Fibroblast of pulmonary artery (primary cell): Measurements from ENCODE around the gene AKNAD1.
A peak's percentile ranks its signal among the peaks of the same experiment; 100 is the strongest.

ENCODE experiments used
- DNase-seq: peaks from one replicate; pipeline ENCODE4 v3.0.0-alpha.2; 2010; ENCODE audit warnings: low read depth
- H3K4me3 ChIP-seq: replicated peaks from 2 replicates; pipeline ENCODE4 v1.5.1; 2011; ENCODE audit warnings: low read depth, mild to moderate bottlenecking, control low read depth, low read length, moderate library complexity
- TF ChIP-seq, protein P1 (sequence below): IDR thresholded peaks from 2 replicates; pipeline ENCODE4 v1.5.1; 2011; ENCODE audit warnings: mild to moderate bottlenecking, control low read depth, low read length, inconsistent platforms; ENCODE audit errors: missing control alignments

Gene AKNAD1, protein sequence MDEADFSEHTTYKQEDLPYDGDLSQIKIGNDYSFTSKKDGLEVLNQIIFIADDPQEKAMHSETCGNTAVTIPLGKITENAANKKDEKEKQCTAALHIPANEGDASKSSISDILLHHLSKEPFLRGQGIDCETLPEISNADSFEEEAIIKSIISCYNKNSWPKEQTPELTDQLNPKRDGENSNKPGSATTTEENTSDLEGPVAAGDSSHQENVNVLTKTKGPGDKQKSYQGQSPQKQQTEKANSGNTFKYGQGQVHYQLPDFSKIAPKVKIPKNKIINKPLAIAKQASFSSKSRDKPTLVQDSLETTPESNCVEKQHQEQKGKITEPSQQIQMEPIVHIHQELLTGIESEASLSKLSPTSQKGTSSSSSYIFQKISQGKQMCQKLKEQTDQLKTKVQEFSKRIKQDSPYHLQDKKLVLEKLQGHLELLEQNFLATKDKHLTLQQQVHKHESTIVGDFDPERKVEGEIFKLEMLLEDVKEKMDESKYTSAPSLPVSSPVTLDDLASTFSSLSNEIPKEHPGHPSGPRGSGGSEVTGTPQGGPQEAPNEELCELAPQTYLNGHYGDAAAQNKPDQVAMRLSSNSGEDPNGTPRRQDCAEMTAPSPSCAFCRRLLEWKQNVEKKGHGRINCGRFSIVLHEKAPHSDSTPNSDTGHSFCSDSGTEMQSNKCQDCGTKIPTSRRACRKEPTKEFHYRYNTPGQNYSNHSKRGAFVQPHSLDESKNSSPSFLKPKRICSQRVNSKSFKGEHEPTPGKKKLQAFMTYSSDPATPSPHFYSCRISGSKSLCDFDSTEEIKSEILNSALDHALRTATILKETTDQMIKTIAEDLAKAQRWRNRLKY

DNA sequence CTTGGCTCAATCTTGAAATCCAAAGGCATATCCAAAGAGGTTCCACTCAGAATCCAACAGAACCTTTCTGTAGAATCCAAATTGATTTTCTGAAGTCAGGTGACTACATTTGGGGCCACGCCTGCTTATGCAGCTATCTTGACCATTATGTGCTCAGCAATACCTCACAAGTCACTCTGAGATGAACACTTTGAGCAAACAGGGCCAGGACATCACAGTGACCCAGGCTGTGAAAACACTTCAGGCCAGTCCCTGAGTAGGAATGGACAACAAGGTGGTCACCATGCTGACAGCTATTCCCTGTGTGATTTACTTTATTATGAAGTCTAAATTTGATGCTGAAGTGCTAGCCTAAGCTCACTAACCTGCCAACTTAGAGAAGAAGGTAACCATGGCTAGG, at the start of gene AKNAD1:
Gene AKNAD1 (minus strand): TSS at position 101 of the 400 bp plus-strand sequence. CDS start 4,430 bp downstream, outside the sequence.
- TF ChIP-seq, protein P1, sequence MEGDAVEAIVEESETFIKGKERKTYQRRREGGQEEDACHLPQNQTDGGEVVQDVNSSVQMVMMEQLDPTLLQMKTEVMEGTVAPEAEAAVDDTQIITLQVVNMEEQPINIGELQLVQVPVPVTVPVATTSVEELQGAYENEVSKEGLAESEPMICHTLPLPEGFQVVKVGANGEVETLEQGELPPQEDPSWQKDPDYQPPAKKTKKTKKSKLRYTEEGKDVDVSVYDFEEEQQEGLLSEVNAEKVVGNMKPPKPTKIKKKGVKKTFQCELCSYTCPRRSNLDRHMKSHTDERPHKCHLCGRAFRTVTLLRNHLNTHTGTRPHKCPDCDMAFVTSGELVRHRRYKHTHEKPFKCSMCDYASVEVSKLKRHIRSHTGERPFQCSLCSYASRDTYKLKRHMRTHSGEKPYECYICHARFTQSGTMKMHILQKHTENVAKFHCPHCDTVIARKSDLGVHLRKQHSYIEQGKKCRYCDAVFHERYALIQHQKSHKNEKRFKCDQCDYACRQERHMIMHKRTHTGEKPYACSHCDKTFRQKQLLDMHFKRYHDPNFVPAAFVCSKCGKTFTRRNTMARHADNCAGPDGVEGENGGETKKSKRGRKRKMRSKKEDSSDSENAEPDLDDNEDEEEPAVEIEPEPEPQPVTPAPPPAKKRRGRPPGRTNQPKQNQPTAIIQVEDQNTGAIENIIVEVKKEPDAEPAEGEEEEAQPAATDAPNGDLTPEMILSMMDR, result no peak
- no peak for DNase-seq
- H3K4me3 ChIP-seq, result no peak within 1 kb of the TSS

DNA sequence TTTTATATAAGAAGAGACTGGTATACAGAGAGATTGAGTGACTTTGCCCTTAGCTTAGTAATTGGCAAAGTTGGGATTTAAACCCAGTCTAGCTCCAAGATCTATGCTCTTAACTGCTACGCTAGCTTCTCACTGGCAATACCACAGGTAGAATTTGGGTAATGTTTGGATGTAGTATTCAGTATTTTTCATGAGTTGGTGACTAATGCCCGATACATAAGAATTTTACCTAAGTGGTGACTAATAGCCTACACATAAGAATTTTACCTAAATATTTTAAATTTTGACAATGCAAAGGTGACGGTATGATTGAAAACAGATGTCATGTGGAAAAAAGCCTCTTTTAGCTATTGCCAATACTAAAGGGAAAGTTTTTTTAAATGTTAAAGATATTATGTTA, 44.2 kb upstream of the AKNAD1 start:
- TF ChIP-seq, protein P1, result no peak
- no peak overlapping the region for H3K4me3 ChIP-seq
- DNase-seq, result no peak

DNA sequence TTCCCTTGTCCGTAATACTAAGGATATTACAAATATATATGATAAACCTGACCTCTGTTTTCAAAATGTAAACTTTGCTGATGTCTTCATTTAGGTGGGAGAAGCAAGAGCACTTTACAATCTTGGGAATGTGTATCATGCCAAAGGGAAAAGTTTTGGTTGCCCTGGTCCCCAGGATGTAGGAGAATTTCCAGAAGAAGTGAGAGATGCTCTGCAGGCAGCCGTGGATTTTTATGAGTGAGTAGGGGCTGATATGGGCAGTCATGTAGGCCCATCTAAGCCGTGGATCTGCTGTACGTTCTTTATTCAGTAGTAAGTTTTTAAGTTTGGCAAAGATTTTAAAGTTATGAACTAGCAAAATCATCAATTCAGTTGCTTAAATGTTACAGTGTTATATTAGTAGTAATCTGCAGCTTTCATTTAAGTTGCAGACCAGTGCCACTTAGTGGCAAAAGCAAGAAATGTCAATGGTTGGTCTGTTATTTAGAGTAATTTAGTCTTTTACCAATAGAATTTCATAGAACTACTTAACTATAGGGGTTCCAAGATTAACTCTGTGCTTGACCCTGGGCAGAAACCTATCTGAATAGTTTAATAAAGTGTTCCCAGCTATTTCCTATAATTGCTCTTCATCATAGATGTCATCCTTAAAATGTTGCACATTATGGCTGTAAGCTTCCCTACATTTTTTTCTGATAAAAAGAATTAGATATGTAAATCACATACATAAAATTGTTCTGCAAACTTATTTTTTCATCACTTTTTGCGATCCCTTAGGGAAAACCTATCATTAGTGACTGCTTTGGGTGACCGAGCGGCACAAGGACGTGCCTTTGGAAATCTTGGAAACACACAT, 41.2 kb upstream of the AKNAD1 start:
- no peak overlapping the region for H3K4me3 ChIP-seq
- TF ChIP-seq, protein P1, result peak; percentile 69
- DNase-seq, result peak; percentile 86

DNA sequence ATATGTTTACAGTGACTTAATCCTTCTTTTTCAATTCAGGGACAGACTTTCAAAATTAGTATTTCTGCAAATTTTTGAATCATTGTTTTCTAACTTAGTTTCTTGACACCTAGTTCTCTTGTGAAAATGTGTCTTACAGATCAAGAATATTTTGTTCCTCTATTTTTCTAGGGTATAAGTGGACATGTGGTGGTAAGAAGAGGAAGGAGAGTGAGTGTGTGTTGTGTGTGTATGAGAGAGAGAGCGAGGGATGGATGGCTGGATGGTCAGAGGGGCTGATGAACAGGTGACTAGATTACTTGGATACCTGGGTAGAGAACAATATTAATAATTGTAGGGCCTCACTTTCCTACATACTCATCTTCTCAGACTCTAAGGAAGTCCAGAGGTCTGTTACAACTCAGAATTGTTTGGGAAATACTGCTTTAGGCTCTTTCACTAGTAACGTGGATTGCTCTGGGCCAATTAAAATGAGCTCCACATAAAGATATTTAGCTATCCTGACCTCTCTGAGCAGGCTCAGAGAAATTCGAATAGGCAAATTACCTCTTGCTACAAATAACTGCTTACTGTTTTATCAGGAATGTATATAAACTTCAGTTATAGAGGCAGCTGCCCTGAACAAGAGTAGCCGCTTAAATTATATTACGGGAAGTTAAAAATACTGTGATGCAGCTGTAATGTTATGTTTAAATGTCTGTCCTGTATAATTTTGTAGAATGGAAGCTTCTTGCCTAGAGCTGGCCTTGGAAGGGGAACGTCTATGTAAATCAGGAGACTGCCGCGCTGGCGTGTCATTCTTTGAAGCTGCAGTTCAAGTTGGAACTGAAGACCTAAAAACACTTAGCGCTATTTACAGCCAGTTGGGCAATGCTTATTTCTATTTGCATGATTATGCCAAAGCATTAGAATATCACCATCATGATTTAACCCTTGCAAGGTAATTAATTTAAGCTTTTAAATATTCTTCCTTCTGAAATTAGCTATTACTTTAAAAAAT, 39.6 kb upstream of the AKNAD1 start:
- peak; percentile 18 for DNase-seq
- H3K4me3 ChIP-seq, result no peak overlapping the region
- TF ChIP-seq, protein P1, result no peak

DNA sequence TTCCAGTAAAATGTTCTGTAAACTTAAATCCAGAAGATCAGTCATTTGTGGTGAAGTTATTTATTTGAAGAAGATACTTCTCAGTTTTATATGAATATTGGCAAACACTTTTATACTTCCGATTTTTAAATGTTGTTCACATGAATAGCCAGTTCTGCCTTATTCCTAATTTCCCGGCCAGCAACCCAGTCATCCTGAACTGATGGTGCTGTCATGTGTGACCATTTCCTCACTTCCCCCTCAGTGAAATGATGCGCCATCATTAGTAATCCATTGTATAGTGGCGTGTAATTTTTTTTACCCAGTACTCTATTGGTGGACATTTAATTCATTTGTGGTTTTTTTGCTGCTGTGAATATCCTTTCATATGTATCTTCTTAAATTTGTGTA, 36.2 kb upstream of the AKNAD1 start:
- TF ChIP-seq, protein P1, result no peak
- H3K4me3 ChIP-seq, result no peak overlapping the region
- DNase-seq, result no peak
